Thymus (tissue), 11 donors: Measurements from ENCODE around the gene SVOPL. TPM values are rescaled to one million over a fixed set of nuclear protein-coding genes. Genes with fewer than 3 reads are reported as not detected.
A peak's percentile ranks its signal among the peaks of the same experiment; 100 is the strongest.

Experiments
- DNase-seq, 9 donors: peaks; one replicate each; pipeline ENCODE4 v3.0.0-alpha.2; 2013; ENCODE audit warnings: low spot score in 9 of 9, low read depth in 6 of 9, missing footprints in 1 of 9
- H3K27ac ChIP-seq, 2 donors: one replicate each; pipeline ENCODE4 v1.5.1; 2013; ENCODE audit warnings: control low read depth in 1 of 2, low read depth in 1 of 2, low read length in 1 of 2, mild to moderate bottlenecking in 1 of 2, moderate library complexity in 1 of 2
- H3K27me3 ChIP-seq, 2 donors: one replicate each; pipeline ENCODE4 v1.5.1; 2013; ENCODE audit warnings: low read length in 1 of 2; ENCODE audit not compliant: control insufficient read depth in 2 of 2, insufficient read depth in 1 of 2
- H3K36me3 ChIP-seq, 2 donors: one replicate each; pipeline ENCODE4 v1.5.1; 2013; ENCODE audit warnings: low read length in 1 of 2, mild to moderate bottlenecking in 1 of 2, moderate library complexity in 1 of 2; ENCODE audit not compliant: control insufficient read depth in 2 of 2, insufficient read depth in 2 of 2
- H3K4me1 ChIP-seq, 2 donors: one replicate each; pipeline ENCODE4 v1.5.1; 2013; ENCODE audit warnings: low read length in 2 of 2; ENCODE audit not compliant: control insufficient read depth in 2 of 2, insufficient read depth in 2 of 2
- H3K4me3 ChIP-seq, 2 donors: one replicate each; pipeline ENCODE4 v1.5.1; 2013; ENCODE audit warnings: low read length in 2 of 2, control low read depth in 1 of 2, mild to moderate bottlenecking in 1 of 2
- H3K9me3 ChIP-seq, 2 donors: one replicate each; pipeline ENCODE4 v1.5.1; 2013; ENCODE audit warnings: low read length in 1 of 2, mild to moderate bottlenecking in 1 of 2; ENCODE audit not compliant: control insufficient read depth in 2 of 2, insufficient read depth in 1 of 2
- WGBS: extraction: QIAGEN DNeasy Blood & Tissue Kit; methylation state at CpG from one replicate; pipeline ENCODE4 v1.1.7; 2013; 5-methylcytosine and 5-hydroxymethylcytosine counted together
- polyA plus RNA-seq: library from polyadenylated mRNA; stranded (reverse); fragments of 200-250 nt; gene quantifications from one replicate; pipeline ENCODE4 v1.2.3, GENCODE V29; 2013
- total RNA-seq: library from RNA; stranded (reverse); fragments of 120-200 nt; gene quantifications from one replicate; pipeline ENCODE4 v1.2.4, GENCODE V29; 2013
- donor health status: healthy.

SVOPL gene
- total and polyA plus RNA-seq, 2 donors: 1.7 to 2.6 TPM

DNA sequence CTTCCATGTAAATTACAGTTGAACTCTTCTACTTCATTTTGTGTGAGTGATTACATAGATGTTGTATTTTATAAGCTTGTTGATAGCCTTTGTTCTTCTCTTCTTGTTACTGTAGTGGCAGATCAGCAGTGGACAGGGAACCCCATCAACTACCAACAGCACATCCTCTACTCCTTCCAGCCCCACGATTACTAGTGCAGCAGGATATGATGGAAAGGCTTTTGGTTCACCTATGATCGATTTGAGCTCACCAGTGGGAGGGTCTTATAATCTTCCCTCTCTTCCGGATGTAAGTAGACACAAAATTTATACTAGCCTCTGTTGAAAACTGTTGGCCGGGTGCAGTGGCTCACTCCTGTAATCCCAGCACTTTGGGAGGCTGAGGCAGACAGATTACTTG is 130.4 kb downstream of the SVOPL start:
- no peaks in the 10 kb centered on the region for H3K4me1 ChIP-seq
- H3K36me3 ChIP-seq: peaks cover 23 to 69% of the 10 kb centered on the region in 2 donors
- H3K27me3 ChIP-seq: no peaks in the 10 kb centered on the region
- no peak overlapping the region for H3K4me3 ChIP-seq
- peaks cover 1 to 5% of the 10 kb centered on the region in 2 donors for H3K9me3 ChIP-seq
- 99% methylated on average over 4 of the region's 4 CpGs for WGBS
- H3K27ac ChIP-seq: no peak overlapping the region
- no peak for DNase-seq

DNA sequence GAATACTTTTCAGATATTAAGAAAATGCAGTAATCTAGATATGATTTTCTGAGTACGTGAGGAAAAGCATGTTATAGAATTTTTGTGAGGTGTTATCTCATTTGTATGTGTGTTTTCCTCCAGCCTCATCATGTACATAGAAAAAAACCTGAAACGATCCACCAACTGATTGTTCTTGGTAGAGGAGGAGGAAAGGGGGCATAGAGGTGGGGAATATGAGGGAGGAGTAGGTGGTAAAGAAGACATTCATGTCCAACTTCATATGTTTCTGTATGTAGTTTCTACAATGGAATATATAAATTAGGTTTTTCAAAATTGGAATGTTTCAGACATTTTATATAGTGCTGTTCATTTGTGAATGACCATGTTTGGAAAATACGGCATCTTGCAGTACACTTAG is 131.7 kb downstream of the SVOPL start:
- no peak for DNase-seq
- no peak overlapping the region for H3K4me3 ChIP-seq
- peaks cover 36 to 76% of the 10 kb centered on the region in 2 donors for H3K36me3 ChIP-seq
- H3K27ac ChIP-seq: no peak overlapping the region
- peaks cover 11 to 18% of the 10 kb centered on the region in 2 donors for H3K9me3 ChIP-seq
- WGBS: 97% methylated on average over 3 of the region's 3 CpGs
- no peaks in the 10 kb centered on the region for H3K27me3 ChIP-seq
- H3K4me1 ChIP-seq: no peaks in the 10 kb centered on the region

DNA sequence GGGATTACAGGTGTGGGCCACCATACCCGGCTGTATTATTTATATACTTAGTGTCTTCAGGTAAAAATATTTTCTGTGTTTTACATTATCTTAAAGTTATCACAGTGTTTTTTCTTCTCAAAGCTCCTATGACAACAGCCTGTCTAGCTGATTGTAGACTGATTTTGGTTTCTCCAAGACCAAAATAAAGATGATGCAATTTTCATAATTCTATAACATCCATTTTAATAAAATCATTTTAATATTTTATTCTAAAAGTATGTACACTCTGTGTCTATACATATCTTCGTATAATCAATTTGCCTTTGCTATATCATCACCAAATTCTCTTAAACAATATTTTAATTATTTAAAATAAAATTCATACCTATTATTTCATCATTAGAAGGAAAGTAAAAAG is 132.5 kb downstream of the SVOPL start:
- H3K4me1 ChIP-seq: no peaks in the 10 kb centered on the region
- H3K27ac ChIP-seq: no peak overlapping the region
- no peak for DNase-seq
- WGBS: 99% methylated on average over 2 of the region's 2 CpGs
- peaks cover 18 to 25% of the 10 kb centered on the region in 2 donors for H3K9me3 ChIP-seq
- no peak overlapping the region for H3K4me3 ChIP-seq
- H3K27me3 ChIP-seq: no peaks in the 10 kb centered on the region
- peaks cover 41 to 78% of the 10 kb centered on the region in 2 donors for H3K36me3 ChIP-seq

DNA sequence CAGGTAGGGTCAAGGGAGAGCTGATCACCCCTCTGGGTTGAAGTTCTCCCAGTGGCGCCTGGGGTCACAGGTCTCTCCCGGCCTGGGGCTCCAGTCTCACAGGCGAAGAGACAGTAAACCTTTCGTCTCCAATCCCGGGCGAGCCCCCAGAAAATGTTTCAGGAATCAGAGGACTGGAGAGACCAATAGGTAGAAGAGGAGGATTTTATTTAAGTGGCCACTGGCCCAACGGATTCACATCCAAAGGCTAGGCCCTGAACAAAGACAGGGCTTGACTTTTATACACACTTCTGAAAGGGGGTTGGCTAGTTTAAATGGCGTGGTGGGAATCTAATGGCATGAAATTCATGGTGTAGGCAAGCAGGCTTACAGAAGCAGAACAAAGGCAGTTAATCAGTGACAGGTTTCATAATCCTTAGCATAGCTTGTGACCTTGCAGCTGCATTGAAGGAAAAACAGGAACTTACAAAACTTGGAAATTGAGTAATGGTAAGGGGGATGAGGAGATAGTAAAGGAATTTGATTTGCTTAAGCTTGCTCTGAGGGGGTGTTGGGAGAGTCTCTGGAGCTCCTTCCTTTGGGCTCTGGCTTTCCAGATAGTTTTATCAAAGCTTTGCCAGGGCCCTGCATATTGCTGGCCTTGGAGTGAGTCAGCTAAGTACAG is 135.6 kb downstream of the SVOPL start:
- H3K27ac ChIP-seq: no peak overlapping the region
- DNase-seq: peak in 1 of 9 donors; percentile 6
- H3K4me3 ChIP-seq: no peak overlapping the region
- H3K36me3 ChIP-seq: peaks cover 64 to 86% of the 10 kb centered on the region in 2 donors
- 98% methylated on average over 8 of the region's 8 CpGs for WGBS
- no peaks in the 10 kb centered on the region for H3K27me3 ChIP-seq
- no peaks in the 10 kb centered on the region for H3K4me1 ChIP-seq
- H3K9me3 ChIP-seq: peaks cover 31 to 48% of the 10 kb centered on the region in 2 donors

DNA sequence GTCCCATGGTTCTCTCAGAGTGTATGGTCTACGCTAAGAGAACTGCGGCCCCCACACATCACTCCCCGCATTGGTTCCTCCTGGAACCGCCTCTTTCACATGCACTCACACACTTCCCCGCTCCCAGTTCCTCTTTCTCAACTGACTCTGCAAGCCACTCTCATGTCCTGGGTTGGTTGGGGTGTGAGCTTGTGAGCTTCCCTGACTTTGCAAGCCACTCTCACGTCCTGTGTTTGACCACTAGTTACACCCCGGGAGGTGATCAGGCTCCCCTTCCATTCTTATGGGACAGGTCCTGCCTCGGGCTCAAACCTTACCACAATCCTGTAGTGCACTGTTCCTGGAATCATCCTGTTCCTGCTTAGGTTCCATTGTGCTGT is 136.1 kb downstream of the SVOPL start:
- H3K27me3 ChIP-seq: no peaks in the 10 kb centered on the region
- DNase-seq: no peak
- H3K36me3 ChIP-seq: peaks cover 68 to 91% of the 10 kb centered on the region in 2 donors
- WGBS: 98% methylated on average over 8 of the region's 8 CpGs
- H3K27ac ChIP-seq: no peak overlapping the region
- H3K9me3 ChIP-seq: peaks cover 32 to 52% of the 10 kb centered on the region in 2 donors
- H3K4me1 ChIP-seq: no peaks in the 10 kb centered on the region
- H3K4me3 ChIP-seq: no peak overlapping the region

DNA sequence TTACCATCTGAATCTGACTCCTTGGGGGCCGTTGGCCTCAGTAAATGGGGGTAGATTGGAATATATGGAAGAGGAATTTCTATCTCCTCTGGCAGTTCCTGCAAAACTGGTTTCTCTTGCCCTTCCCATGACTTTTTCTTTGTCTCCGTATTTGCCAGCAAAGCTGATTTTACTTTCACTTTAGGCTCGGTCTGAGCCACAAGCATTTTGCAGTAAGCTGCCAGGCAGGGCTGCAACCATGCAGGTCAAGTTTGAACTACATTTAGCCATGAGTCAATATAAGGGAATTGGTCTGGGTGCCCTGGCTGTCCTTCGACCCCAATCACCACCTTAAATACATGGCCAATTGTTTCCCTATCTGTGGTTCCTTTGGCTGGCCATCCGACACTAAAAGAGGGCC is 136.8 kb downstream of the SVOPL start:
- Histone ChIP-seq H3K4me1 (no peaks in the 10 kb centered on the region), H3K27ac (no peak overlapping the region), H3K9me3 (peaks cover 32 to 55% of the 10 kb centered on the region in 2 donors), H3K27me3 (no peaks in the 10 kb centered on the region), H3K4me3 (no peak overlapping the region), H3K36me3 (peaks cover 73 to 92% of the 10 kb centered on the region in 2 donors)
- 95% methylated on average over 5 of the region's 5 CpGs for WGBS
- DNase-seq: no peak

DNA sequence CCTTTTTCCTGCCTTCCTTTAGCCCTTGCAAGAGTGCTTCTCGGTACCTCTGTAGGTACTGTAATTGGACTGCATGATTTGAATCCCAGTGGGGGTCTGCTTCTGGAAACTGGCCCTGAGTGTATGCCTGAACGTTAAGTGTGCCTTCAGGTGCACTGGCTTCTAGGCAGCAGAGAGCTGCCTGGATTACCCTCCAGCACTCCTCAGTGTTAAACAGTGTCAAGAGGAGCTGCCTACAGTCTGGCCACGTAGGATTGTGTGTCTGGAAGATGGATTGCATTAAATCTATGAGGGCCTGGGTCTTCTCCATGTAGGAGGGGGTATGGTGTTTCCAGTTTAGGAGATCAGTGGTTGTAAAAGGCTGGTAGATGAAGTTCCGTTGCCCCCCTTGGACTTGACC is 137.4 kb downstream of the SVOPL start:
- DNase-seq: no peak
- Histone ChIP-seq H3K36me3 (peaks cover 79 to 94% of the 10 kb centered on the region in 2 donors), H3K4me3 (no peak overlapping the region), H3K4me1 (no peaks in the 10 kb centered on the region), H3K27me3 (no peaks in the 10 kb centered on the region), H3K9me3 (peaks cover 32 to 60% of the 10 kb centered on the region in 2 donors), H3K27ac (no peak overlapping the region)
- 96% methylated on average over 4 of the region's 4 CpGs for WGBS

DNA sequence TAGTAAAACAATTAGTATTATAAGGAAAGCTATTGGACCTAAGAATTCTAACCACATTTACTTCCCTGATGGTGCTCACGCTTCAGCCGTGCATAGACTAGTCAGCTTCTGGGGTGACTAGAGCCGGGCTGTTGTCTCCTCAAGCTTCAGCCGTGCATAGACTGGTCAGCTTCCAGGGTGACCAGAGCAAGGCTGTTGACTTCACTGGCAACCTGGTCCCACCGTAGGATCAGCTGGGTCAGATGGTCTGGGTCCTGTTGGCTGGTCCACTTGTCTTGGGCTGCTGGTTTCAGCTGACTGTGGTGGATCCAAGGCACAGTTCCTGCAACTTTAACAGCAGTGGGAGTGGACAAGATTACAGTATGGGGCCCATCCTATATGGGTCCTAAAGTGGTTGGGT is 141.7 kb downstream of the SVOPL start:
- Histone ChIP-seq H3K4me1 (no peaks in the 10 kb centered on the region), H3K9me3 (peaks cover 46 to 70% of the 10 kb centered on the region in 2 donors), H3K27me3 (no peaks in the 10 kb centered on the region), H3K27ac (no peak overlapping the region), H3K36me3 (peaks cover 92 to 97% of the 10 kb centered on the region in 2 donors), H3K4me3 (no peak overlapping the region)
- WGBS: over 99% methylated on average over 5 of the region's 5 CpGs
- DNase-seq: no peak

DNA sequence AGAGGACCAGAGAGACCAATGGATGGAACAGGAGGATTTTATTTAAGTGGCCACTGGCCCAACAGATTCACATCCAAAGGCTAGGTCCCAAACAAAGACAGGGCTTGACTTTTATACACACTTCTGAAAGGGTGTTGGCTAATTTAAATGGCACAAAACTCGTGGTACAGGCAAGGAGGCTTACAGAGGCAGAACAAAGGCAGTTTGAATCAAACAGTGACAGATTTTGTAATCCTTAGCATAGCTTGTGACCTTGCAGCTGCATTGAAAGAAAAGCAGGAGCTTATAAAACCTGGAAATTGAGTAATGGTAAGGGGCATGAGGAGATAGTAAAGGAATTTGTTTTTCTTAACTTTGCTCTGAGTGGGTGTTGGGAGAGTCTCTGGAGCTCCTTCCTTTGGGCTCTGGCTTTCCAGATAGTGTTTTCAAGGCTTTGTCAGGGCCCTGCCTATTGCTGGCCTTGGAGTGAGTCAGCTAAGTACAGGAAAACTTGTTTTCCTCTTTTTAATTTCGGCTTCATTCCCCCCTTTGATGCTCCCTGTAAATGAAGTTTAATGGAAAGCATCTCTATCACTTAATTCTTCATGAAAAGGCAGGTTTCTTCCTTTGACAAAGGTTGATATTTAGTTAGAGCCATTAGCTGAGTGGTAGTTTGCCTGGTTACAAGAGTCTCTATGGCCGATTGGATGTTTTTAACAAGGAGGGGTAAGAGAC is 144.2 kb downstream of the SVOPL start:
- Histone ChIP-seq H3K27me3 (no peaks in the 10 kb centered on the region), H3K4me1 (no peaks in the 10 kb centered on the region), H3K36me3 (peaks cover 74 to 93% of the 10 kb centered on the region in 2 donors), H3K4me3 (no peak overlapping the region), H3K27ac (no peak overlapping the region), H3K9me3 (peaks cover 29 to 48% of the 10 kb centered on the region in 2 donors)
- DNase-seq: no peak
- 96% methylated on average over 3 of the region's 3 CpGs for WGBS
